ENCODE measurements around the gene PIGN.
A peak's percentile ranks its signal among the peaks of the same experiment; 100 is the strongest.

Gene PIGN

GRCh38 chr18:62018759-62019041 lies 168.2 kb downstream of the PIGN start:
- no peak for TF ChIP-seq CTCF (conservative IDR thresholded peaks at IDR 0.05; ENCODE audit: low read length)
- DNase-seq (ENCODE audit: low read depth) = peak; percentile 31
- no peak overlapping the region for H3K4me3 ChIP-seq (ENCODE audit: low read length)

- H3K4me3 ChIP-seq (ENCODE audit: low read length) = no peak overlapping the region
- peak; percentile 97 for DNase-seq (ENCODE audit: low read depth)
- TF ChIP-seq CTCF (conservative IDR thresholded peaks at IDR 0.05; ENCODE audit: low read length) = no peak
Observed at GRCh38 chr18:62018034-62018758, 168.7 kb downstream of the PIGN start.

- DNase-seq (ENCODE audit: low read depth) = no peak
- no peak overlapping the region for H3K4me3 ChIP-seq (ENCODE audit: low read length)
- TF ChIP-seq CTCF (conservative IDR thresholded peaks at IDR 0.05; ENCODE audit: low read length) = no peak
Observed at GRCh38 chr18:62017618-62018017, 169.2 kb downstream of the PIGN start.

- no peak overlapping the region for H3K4me3 ChIP-seq (ENCODE audit: low read length)
- no peak for TF ChIP-seq CTCF (conservative IDR thresholded peaks at IDR 0.05; ENCODE audit: low read length)
- DNase-seq (ENCODE audit: low read depth) = no peak
Observed at GRCh38 chr18:62011416-62011815, 175.4 kb downstream of the PIGN start.

- no peak overlapping the region for H3K4me3 ChIP-seq (ENCODE audit: low read length)
- DNase-seq (ENCODE audit: low read depth) = no peak
- TF ChIP-seq CTCF (conservative IDR thresholded peaks at IDR 0.05; ENCODE audit: low read length) = no peak
Observed at GRCh38 chr18:62009521-62009920, 177.3 kb downstream of the PIGN start.

- no peak for TF ChIP-seq CTCF (conservative IDR thresholded peaks at IDR 0.05; ENCODE audit: low read length)
- H3K4me3 ChIP-seq (ENCODE audit: low read length) = no peak overlapping the region
- DNase-seq (ENCODE audit: low read depth) = no peak
Observed at GRCh38 chr18:62001396-62001795, 185.5 kb downstream of the PIGN start.

GRCh38 chr18:61998957-61999356 lies 187.9 kb downstream of the PIGN start:
- DNase-seq (ENCODE audit: low read depth) = peak; percentile 95
- TF ChIP-seq CTCF (conservative IDR thresholded peaks at IDR 0.05; ENCODE audit: low read length) = no peak
- H3K4me3 ChIP-seq (ENCODE audit: low read length) = no peak overlapping the region

All from AG10803 (cell line).